Karpas-422 (cell line): ENCODE data around the gene MED31. TPM values are rescaled to one million over a fixed set of nuclear protein-coding genes. Genes with fewer than 3 reads are reported as not detected.

Experiments used
- DNase-seq: peaks from one replicate; pipeline ENCODE4 v3.0.0-alpha.2; 2015
- H2AFZ ChIP-seq: fragments of 200-600 bp; sonication (generic); 2 replicates; pipeline ENCODE4 v1.6.1; 2014; ENCODE audit warnings: antibody characterized with exemption, low read length, mixed read lengths
- H3K27ac ChIP-seq: fragments of 200-600 bp; sonication (generic); 2 replicates; pipeline ENCODE4 v1.5.1; 2014; ENCODE audit warnings: mild to moderate bottlenecking, low read length, moderate library complexity
- H3K27me3 ChIP-seq: fragments of 200-600 bp; sonication (generic); 2 replicates; pipeline ENCODE4 v1.6.1; 2014; ENCODE audit warnings: low read length, mixed read lengths
- H3K36me3 ChIP-seq: fragments of 200-600 bp; sonication (generic); 2 replicates; pipeline ENCODE4 v1.6.1; 2014; ENCODE audit warnings: low read length, mixed read lengths; ENCODE audit not compliant: insufficient read depth
- H3K4me1 ChIP-seq: fragments of 200-600 bp; sonication (generic); 2 replicates; pipeline ENCODE4 v1.6.1; 2014; ENCODE audit warnings: mild to moderate bottlenecking, low read length, mixed read lengths
- H3K4me2 ChIP-seq: fragments of 200-600 bp; sonication (generic); 2 replicates; pipeline ENCODE4 v1.6.1; 2014; ENCODE audit warnings: low read length, low read depth, mild to moderate bottlenecking; ENCODE audit not compliant: poor library complexity, severe bottlenecking
- H3K4me3 ChIP-seq: fragments of 200-600 bp; sonication (generic); 2 replicates; pipeline ENCODE4 v1.5.1; 2014; ENCODE audit warnings: mild to moderate bottlenecking, antibody characterized with exemption, low read length, mixed read lengths
- H3K79me2 ChIP-seq: fragments of 200-600 bp; sonication (generic); 2 replicates; pipeline ENCODE4 v1.6.1; 2014; ENCODE audit warnings: mild to moderate bottlenecking, low read length, mixed read lengths
- H3K9ac ChIP-seq: fragments of 200-600 bp; sonication (generic); 2 replicates; pipeline ENCODE4 v1.6.0; 2014; ENCODE audit warnings: low read length
- H3K9me2 ChIP-seq: fragments of 200-600 bp; sonication (generic), shearing (Covaris generic); replicated peaks from 2 replicates; pipeline ENCODE4 v1.6.0; 2014; ENCODE audit warnings: mild to moderate bottlenecking, low read length, moderate library complexity; ENCODE audit not compliant: insufficient read depth
- H3K9me3 ChIP-seq: fragments of 300-700, 200-600 bp; sonication (generic); 2 replicates; pipeline ENCODE4 v1.6.1; 2014; ENCODE audit warnings: low read length, mixed read lengths
- H4K20me1 ChIP-seq: fragments of 200-600 bp; sonication (generic); 2 replicates; pipeline ENCODE4 v1.6.1; 2014; ENCODE audit warnings: mild to moderate bottlenecking, antibody characterized with exemption, low read length, low read depth; ENCODE audit not compliant: insufficient read depth
- total RNA-seq: library from RNA; depleted of rRNA; stranded (reverse); fragments of >200 nt; shearing (Covaris generic); gene quantifications from 2 replicates; pipeline ENCODE4 v1.2.3, GENCODE V29; 2014; ENCODE audit warnings: low replicate concordance

The MED31 gene
- total RNA-seq, 1 experiment from 2014 or later: 45.3 TPM

GRCh38 chr17:6691546-6691945, 40.1 kb upstream of the MED31 start:
- H3K27ac ChIP-seq: no peak overlapping the region
- no peak overlapping the region for H3K9ac ChIP-seq

GRCh38 chr17:6690641-6691040, 39.2 kb upstream of the MED31 start:
- no peak overlapping the region for H3K27ac ChIP-seq
- no peaks in the 10 kb centered on the region for H3K4me1 ChIP-seq
- H3K36me3 ChIP-seq: no peaks in the 10 kb centered on the region
- no peak overlapping the region for H2AFZ ChIP-seq
- H3K4me2 ChIP-seq: no peak overlapping the region
- no peak overlapping the region for H3K9ac ChIP-seq
- no peaks in the 10 kb centered on the region for H3K9me3 ChIP-seq
- H3K9me2 ChIP-seq: no peaks in the 10 kb centered on the region
- H3K27me3 ChIP-seq: no peaks in the 10 kb centered on the region
- H3K4me3 ChIP-seq: no peak overlapping the region
- no peaks in the 10 kb centered on the region for H3K79me2 ChIP-seq
- no peak for DNase-seq
- H4K20me1 ChIP-seq: no peaks in the 10 kb centered on the region

More at GRCh38 chr17:6691546-6691945, 40.1 kb upstream of the MED31 start:
- no peaks in the 10 kb centered on the region for H3K9me3 ChIP-seq
- no peaks in the 10 kb centered on the region for H3K9me2 ChIP-seq
- H4K20me1 ChIP-seq: no peaks in the 10 kb centered on the region
- no peak for DNase-seq
- H3K36me3 ChIP-seq: no peaks in the 10 kb centered on the region
- H3K79me2 ChIP-seq: no peaks in the 10 kb centered on the region
- no peak overlapping the region for H3K4me3 ChIP-seq
- H3K4me2 ChIP-seq: no peak overlapping the region
- no peaks in the 10 kb centered on the region for H3K27me3 ChIP-seq
- H3K4me1 ChIP-seq: no peaks in the 10 kb centered on the region
- no peak overlapping the region for H2AFZ ChIP-seq

GRCh38 chr17:6688944-6689343, 37.5 kb upstream of the MED31 start:
- H3K9me3 ChIP-seq: no peaks in the 10 kb centered on the region
- H4K20me1 ChIP-seq: no peaks in the 10 kb centered on the region
- H3K4me1 ChIP-seq: no peaks in the 10 kb centered on the region
- H3K27ac ChIP-seq: no peak overlapping the region
- H3K4me2 ChIP-seq: no peak overlapping the region
- no peak for DNase-seq
- no peak overlapping the region for H3K9ac ChIP-seq
- H2AFZ ChIP-seq: no peak overlapping the region
- H3K9me2 ChIP-seq: no peaks in the 10 kb centered on the region
- no peaks in the 10 kb centered on the region for H3K79me2 ChIP-seq
- no peaks in the 10 kb centered on the region for H3K27me3 ChIP-seq
- H3K36me3 ChIP-seq: no peaks in the 10 kb centered on the region
- H3K4me3 ChIP-seq: no peak overlapping the region

GRCh38 chr17:6686026-6686425, 34.6 kb upstream of the MED31 start:
- Histone ChIP-seq H2AFZ (no peak overlapping the region), H3K4me3 (no peak overlapping the region), H3K9me2 (no peaks in the 10 kb centered on the region), H4K20me1 (no peaks in the 10 kb centered on the region), H3K9me3 (no peaks in the 10 kb centered on the region), H3K79me2 (no peaks in the 10 kb centered on the region), H3K27me3 (no peaks in the 10 kb centered on the region), H3K9ac (no peak overlapping the region), H3K4me2 (no peak overlapping the region), H3K36me3 (no peaks in the 10 kb centered on the region), H3K27ac (no peak overlapping the region), H3K4me1 (no peaks in the 10 kb centered on the region)
- DNase-seq: no peak

GRCh38 chr17:6684881-6685767, 33.7 kb upstream of the MED31 start:
- Histone ChIP-seq H3K9me3 (no peaks in the 10 kb centered on the region), H3K4me1 (no peaks in the 10 kb centered on the region), H3K4me3 (no peak overlapping the region), H3K4me2 (no peak overlapping the region), H3K79me2 (no peaks in the 10 kb centered on the region), H2AFZ (no peak overlapping the region), H3K9me2 (no peaks in the 10 kb centered on the region), H4K20me1 (no peaks in the 10 kb centered on the region), H3K27ac (no peak overlapping the region), H3K36me3 (no peaks in the 10 kb centered on the region), H3K27me3 (no peaks in the 10 kb centered on the region), H3K9ac (no peak overlapping the region)
- DNase-seq: no peak

- Histone ChIP-seq H3K9me2 (no peaks in the 10 kb centered on the region), H2AFZ (no peak overlapping the region), H3K9ac (no peak overlapping the region), H3K4me1 (no peaks in the 10 kb centered on the region), H4K20me1 (no peaks in the 10 kb centered on the region), H3K27me3 (no peaks in the 10 kb centered on the region), H3K4me3 (no peak overlapping the region), H3K4me2 (no peak overlapping the region), H3K9me3 (no peaks in the 10 kb centered on the region), H3K27ac (no peak overlapping the region), H3K79me2 (no peaks in the 10 kb centered on the region), H3K36me3 (no peaks in the 10 kb centered on the region)
- DNase-seq: no peak
Observed at GRCh38 chr17:6684460-6684783, 33.0 kb upstream of the MED31 start.

GRCh38 chr17:6683730-6684459, 32.5 kb upstream of the MED31 start:
- no peaks in the 10 kb centered on the region for H3K27me3 ChIP-seq
- no peaks in the 10 kb centered on the region for H3K9me2 ChIP-seq
- DNase-seq: no peak
- H3K4me2 ChIP-seq: no peak overlapping the region
- no peak overlapping the region for H3K4me3 ChIP-seq
- no peak overlapping the region for H3K27ac ChIP-seq
- H3K9me3 ChIP-seq: no peaks in the 10 kb centered on the region
- H3K4me1 ChIP-seq: no peaks in the 10 kb centered on the region
- H3K36me3 ChIP-seq: no peaks in the 10 kb centered on the region
- H2AFZ ChIP-seq: no peak overlapping the region
- H3K79me2 ChIP-seq: no peaks in the 10 kb centered on the region
- H4K20me1 ChIP-seq: no peaks in the 10 kb centered on the region
- no peak overlapping the region for H3K9ac ChIP-seq

- H3K9ac ChIP-seq: no peak overlapping the region
Observed at GRCh38 chr17:6683081-6683684, 31.8 kb upstream of the MED31 start.

More at GRCh38 chr17:6683081-6683684, 31.8 kb upstream of the MED31 start:
- Histone ChIP-seq H3K4me2 (no peak overlapping the region), H2AFZ (no peak overlapping the region), H3K9me2 (no peaks in the 10 kb centered on the region), H4K20me1 (no peaks in the 10 kb centered on the region), H3K9me3 (no peaks in the 10 kb centered on the region), H3K4me3 (no peak overlapping the region), H3K36me3 (no peaks in the 10 kb centered on the region), H3K27me3 (no peaks in the 10 kb centered on the region), H3K4me1 (no peaks in the 10 kb centered on the region), H3K27ac (no peak overlapping the region), H3K79me2 (no peaks in the 10 kb centered on the region)
- DNase-seq: no peak
